NOMO-1 treated with dmso at 0.1 percent for 144 hours (cell line): ENCODE measurements around the gene SMIM13.

Experiments
- DNase-seq: peaks from one replicate; lab custom pipeline; 2025; ENCODE audit not compliant: unreplicated experiment; lab: John Stamatoyannopoulos, UW

Gene SMIM13

GRCh38 chr6:11151488-11151887 lies 57.9 kb downstream of the SMIM13 start:
- DNase-seq: no peak

GRCh38 chr6:11152581-11152980 lies 58.9 kb downstream of the SMIM13 start:
- no peak for DNase-seq

- DNase-seq: no peak
Measured at GRCh38 chr6:11153447-11153846, 59.8 kb downstream of the SMIM13 start.

- no peak for DNase-seq
Measured at GRCh38 chr6:11155589-11155988, 62.0 kb downstream of the SMIM13 start.

GRCh38 chr6:11160199-11160598 lies 66.6 kb downstream of the SMIM13 start:
- DNase-seq: no peak

- no peak for DNase-seq
Measured at GRCh38 chr6:11161031-11161956, 67.7 kb downstream of the SMIM13 start.

GRCh38 chr6:11162262-11162661 lies 68.6 kb downstream of the SMIM13 start:
- no peak for DNase-seq

GRCh38 chr6:11163932-11164331 lies 70.3 kb downstream of the SMIM13 start:
- no peak for DNase-seq

GRCh38 chr6:11164717-11165646 lies 71.3 kb downstream of the SMIM13 start:
- DNase-seq: no peak

- DNase-seq: no peak
Measured at GRCh38 chr6:11166948-11167347, 73.3 kb downstream of the SMIM13 start.

GRCh38 chr6:11168091-11168635 lies 74.5 kb downstream of the SMIM13 start:
- DNase-seq: no peak

GRCh38 chr6:11171952-11172351 lies 78.3 kb downstream of the SMIM13 start:
- DNase-seq: no peak

- DNase-seq: peak; percentile 3
Measured at GRCh38 chr6:11172501-11173327, 79.1 kb downstream of the SMIM13 start.

GRCh38 chr6:11174242-11174611 lies 80.6 kb downstream of the SMIM13 start:
- no peak for DNase-seq

- DNase-seq: no peak
Measured at GRCh38 chr6:11177271-11177670, 83.6 kb downstream of the SMIM13 start.

- DNase-seq: no peak
Measured at GRCh38 chr6:11179088-11179418, 85.4 kb downstream of the SMIM13 start.

GRCh38 chr6:11179419-11180202 lies 86.0 kb downstream of the SMIM13 start:
- no peak for DNase-seq

GRCh38 chr6:11181478-11182136 lies 88.0 kb downstream of the SMIM13 start:
- no peak for DNase-seq

- no peak for DNase-seq
Measured at GRCh38 chr6:11183761-11184362, 90.2 kb downstream of the SMIM13 start.
